ENCODE results near the gene LGALS9B.
"Not testable (repeated sequence)": the region's sequence is repeated elsewhere in the genome, so short reads cannot be mapped to it uniquely, and the experiment has no call there.

GRCh38 chr17:20416381-20416911, 50.9 kb downstream of the LGALS9B start:
- TF ChIP-seq CTCF, EP300 (IDR thresholded peaks at IDR 0.05): not testable (repeated sequence)

Data from stomach (tissue), 4 donors.